Measurements from ENCODE around the gene TBC1D24.
A peak's percentile ranks its signal among the peaks of the same experiment; 100 is the strongest.
"Not testable (repeated sequence)": the region's sequence is repeated elsewhere in the genome, so short reads cannot be mapped to it uniquely, and the experiment has no call there.

Gene TBC1D24

GRCh38 chr16:2518823-2519710 lies 44.1 kb downstream of the TBC1D24 start:
- DNase-seq, result no peak

- DNase-seq, result no peak
Observed at GRCh38 chr16:2519711-2520080, 44.8 kb downstream of the TBC1D24 start.

- DNase-seq, result peak; percentile 65 to 84
Observed at GRCh38 chr16:2520097-2520783, 45.3 kb downstream of the TBC1D24 start, which contains the start of gene AMDHD2. TSS of gene AMDHD2 (plus strand) at chr16:2520371. CDS start at chr16:2520459, 88 bp downstream.

- no peak for DNase-seq
Observed at GRCh38 chr16:2520784-2521531, 46.0 kb downstream of the TBC1D24 start.

- no peak for DNase-seq
Observed at GRCh38 chr16:2523801-2524231, 48.9 kb downstream of the TBC1D24 start.

- no peak for DNase-seq
Observed at GRCh38 chr16:2524339-2524938, 49.5 kb downstream of the TBC1D24 start.

- DNase-seq, result no peak
Observed at GRCh38 chr16:2526135-2526534, 51.2 kb downstream of the TBC1D24 start.

GRCh38 chr16:2527071-2527783 lies 52.3 kb downstream of the TBC1D24 start:
- no peak for DNase-seq

- no peak for DNase-seq
Observed at GRCh38 chr16:2527784-2528100, 52.8 kb downstream of the TBC1D24 start.

- DNase-seq, result no peak
Observed at GRCh38 chr16:2528161-2529060, 53.5 kb downstream of the TBC1D24 start.

- no peak for DNase-seq
Observed at GRCh38 chr16:2529061-2529931, 54.4 kb downstream of the TBC1D24 start.

GRCh38 chr16:2529961-2530628 lies 55.2 kb downstream of the TBC1D24 start:
- DNase-seq, result no peak

- no peak for DNase-seq
Observed at GRCh38 chr16:2530629-2531318, 55.8 kb downstream of the TBC1D24 start.

- no peak for DNase-seq
Observed at GRCh38 chr16:2531371-2531695, 56.4 kb downstream of the TBC1D24 start, which contains the start of gene CEMP1. TSS of gene CEMP1 (minus strand) at chr16:2531408. CDS start at chr16:2531073, 335 bp downstream.

GRCh38 chr16:2531696-2532493 lies 57.0 kb downstream of the TBC1D24 start:
- peak; percentile 82 to 97 for DNase-seq

GRCh38 chr16:2532494-2533141 lies 57.7 kb downstream of the TBC1D24 start:
- peak; percentile 25 to 77 for DNase-seq

GRCh38 chr16:2533142-2533755 lies 58.3 kb downstream of the TBC1D24 start:
- DNase-seq, result not testable (repeated sequence)
